ENCODE results near the gene RYR1.
"Not testable (repeated sequence)": the region's sequence is repeated elsewhere in the genome, so short reads cannot be mapped to it uniquely, and the experiment has no call there.

Gene RYR1

DNA sequence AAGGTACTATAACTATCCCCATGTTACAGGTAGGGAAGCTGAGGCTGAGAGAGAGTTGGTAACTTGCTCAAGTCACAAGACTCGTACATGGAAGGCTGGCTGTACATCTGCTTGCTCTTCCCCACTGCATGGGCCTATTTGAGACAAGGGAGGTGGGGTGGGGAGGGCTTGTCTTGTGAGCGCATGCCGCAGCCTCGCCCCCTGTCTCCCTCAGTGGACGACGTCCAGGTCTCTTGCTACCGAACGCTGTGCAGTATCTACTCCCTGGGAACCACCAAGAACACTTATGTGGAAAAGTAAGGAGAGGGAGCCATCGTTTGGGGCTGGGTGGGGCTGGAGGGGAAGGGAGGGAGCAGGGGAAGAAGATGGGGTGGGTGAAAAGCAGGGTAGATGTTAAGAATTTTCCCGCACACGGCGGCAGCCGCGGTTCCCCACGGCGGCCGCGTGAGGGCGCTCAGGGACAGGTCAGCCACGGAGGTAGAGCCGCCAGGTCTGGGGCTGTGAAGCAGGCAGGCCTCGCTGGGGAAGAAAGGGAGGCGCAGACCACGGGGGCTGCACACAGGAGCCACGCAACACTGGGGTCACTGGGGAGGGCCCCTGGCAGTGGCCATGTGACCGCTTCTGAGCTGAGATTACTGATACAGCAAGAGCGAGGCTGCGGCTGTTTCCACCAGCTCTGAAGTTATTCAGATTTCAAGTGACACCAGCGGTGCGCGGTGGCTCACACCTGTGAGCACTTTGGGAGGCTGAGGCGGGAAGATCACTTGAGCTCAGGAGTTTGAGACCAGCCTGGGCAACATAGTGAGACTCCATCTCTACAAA is 81.5 kb downstream of the RYR1 start:
- peak; percentile 74 for DNase-seq (ENCODE audit: low spot score)

DNA sequence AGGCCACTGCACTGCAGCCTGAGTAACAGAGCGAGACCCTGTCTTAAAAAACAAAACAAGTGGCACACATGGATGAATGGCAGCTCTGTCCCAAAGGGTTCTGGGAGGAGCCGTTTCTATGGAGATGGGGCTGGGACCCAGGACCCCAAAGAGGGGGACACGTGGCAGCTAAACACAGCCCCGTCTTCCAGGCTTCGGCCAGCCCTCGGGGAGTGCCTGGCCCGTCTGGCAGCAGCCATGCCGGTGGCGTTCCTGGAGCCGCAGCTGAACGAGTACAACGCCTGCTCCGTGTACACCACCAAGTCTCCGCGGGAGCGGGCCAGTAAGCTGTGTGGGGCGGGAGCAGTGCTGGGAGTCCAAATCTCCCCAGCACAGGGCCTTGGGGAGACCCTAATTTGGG is 82.4 kb downstream of the RYR1 start:
- DNase-seq (ENCODE audit: low spot score) = no peak

GRCh38 chr19:38516802-38517201 is 83.3 kb downstream of the RYR1 start:
- no peak for DNase-seq (ENCODE audit: low spot score)

GRCh38 chr19:38517321-38517720 is 83.8 kb downstream of the RYR1 start:
- DNase-seq (ENCODE audit: low spot score) = no peak

- DNase-seq (ENCODE audit: low spot score) = not testable (repeated sequence)
These were observed 84.5 kb downstream of the RYR1 start for GRCh38 chr19:38517980-38518379.

GRCh38 chr19:38519168-38519567 is 85.7 kb downstream of the RYR1 start:
- DNase-seq (ENCODE audit: low spot score) = no peak

DNA sequence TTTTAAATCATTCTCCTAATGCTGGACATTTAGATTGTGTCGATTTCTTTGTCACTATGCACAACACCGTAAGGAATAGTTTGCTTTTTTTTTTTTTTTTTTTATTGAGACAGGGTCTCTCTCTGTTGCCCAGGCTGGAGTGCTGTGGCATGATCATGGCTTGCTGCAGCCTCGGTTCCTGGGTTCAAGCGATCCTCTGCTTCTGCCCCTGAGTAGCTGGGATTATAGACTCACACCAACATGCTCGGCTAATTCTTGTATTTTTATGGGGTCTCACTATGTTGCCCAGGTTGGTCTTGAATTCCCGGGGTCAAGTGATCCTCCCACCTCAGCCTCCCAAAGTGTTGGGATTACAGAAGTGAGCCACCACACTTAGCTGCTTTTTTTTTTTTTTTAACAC is 86.5 kb downstream of the RYR1 start:
- no peak for DNase-seq (ENCODE audit: low spot score)

- DNase-seq (ENCODE audit: low spot score) = no peak
These were observed 89.4 kb downstream of the RYR1 start for GRCh38 chr19:38522915-38523314.

DNA sequence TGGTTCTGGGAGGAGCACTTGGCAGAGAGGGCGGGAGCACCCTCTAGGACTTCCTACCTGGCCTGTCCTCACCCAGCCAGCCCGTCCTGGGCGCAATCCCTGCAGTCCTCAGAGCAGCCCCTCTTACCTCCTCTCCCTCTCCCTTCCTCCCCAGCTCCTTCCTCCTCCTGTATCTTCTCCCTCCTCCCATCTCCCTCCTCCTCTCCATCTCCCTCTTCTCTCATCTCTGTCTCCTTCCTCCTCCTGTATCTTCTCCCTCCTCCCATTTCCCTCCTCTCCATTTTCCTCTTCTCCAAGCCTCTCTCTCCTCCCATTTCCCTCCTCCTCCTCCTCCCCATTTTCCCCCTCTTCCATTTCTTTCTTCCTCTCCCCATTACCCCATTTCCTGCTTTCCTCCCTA is 89.8 kb downstream of the RYR1 start:
- no peak for DNase-seq (ENCODE audit: low spot score)

GRCh38 chr19:38524369-38524768 is 90.9 kb downstream of the RYR1 start:
- no peak for DNase-seq (ENCODE audit: low spot score)

DNA sequence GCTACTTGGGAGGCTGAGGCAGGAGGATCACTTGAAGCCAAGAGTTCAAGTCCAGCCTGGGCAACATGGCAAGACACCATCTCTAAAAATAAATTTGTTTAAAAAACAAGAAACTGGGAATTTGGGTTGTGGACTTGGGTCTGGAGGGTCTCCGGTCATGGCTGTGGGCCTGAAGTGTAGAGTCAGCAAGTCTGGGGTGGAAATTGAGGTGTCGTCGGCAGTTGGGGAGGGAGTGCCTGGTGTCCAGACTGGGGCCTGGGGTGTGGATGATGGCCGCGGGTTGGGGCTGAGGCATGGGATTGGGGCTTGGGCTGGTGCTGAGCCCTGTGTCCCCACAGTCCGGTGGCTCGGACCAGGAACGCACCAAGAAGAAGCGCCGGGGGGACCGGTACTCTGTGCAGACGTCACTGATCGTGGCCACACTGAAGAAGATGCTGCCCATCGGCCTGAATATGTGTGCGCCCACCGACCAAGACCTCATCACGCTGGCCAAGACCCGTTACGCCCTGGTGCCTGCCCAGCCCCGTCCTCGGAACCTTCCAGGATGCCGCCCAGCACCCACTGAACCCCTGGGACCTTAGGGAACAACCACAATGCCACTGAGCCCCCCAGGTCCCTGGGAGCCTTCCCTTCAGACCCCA is 91.6 kb downstream of the RYR1 start:
- no peak for DNase-seq (ENCODE audit: low spot score)

- no peak for DNase-seq (ENCODE audit: low spot score)
These were observed 92.9 kb downstream of the RYR1 start for GRCh38 chr19:38526430-38526829.

GRCh38 chr19:38527466-38528136 is 94.1 kb downstream of the RYR1 start:
- no peak for DNase-seq (ENCODE audit: low spot score)

GRCh38 chr19:38528213-38528755 is 94.8 kb downstream of the RYR1 start:
- no peak for DNase-seq (ENCODE audit: low spot score)

- DNase-seq (ENCODE audit: low spot score) = no peak
These were observed 95.4 kb downstream of the RYR1 start for GRCh38 chr19:38528931-38529330.

- no peak for DNase-seq (ENCODE audit: low spot score)
These were observed 98.0 kb downstream of the RYR1 start for GRCh38 chr19:38531515-38531914.

DNA sequence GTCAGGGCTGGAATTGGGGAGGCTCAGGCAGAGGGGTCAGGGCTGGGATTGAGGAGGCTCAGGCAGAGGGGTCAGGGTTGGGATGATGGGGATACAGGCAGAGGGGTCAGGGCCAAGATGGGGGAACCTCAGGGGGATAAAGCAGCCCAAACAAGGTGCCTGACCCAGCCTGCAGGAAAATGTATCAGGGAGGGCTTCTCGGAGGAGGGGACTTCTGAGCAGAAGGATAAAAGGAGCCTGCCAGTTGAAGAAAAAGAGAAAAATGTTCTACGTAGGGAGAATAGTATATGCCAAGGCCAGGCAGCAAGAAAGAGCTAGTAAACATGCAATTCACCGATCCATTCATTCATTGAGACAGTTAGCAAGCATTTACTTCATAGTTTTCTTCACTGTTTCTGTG is 99.4 kb downstream of the RYR1 start:
- DNase-seq (ENCODE audit: low spot score) = no peak

DNA sequence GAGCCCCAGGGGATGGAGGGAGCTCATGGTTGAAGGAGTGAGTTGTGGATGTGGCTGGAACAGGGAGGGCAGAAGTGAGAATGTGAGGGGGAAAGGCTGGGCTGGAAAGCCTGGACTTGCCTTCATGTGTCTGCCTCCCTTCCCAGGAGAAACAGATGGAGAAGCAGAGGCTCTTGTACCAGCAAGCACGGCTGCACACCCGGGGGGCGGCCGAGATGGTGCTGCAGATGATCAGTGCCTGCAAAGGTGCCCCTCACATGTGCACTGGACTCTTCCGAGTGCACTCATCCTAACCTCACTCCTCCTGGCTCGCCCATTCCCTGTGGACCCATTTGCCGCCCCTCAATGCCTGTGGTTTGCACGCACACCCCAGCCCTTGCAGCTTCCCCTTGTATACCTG is 101.1 kb downstream of the RYR1 start:
- DNase-seq (ENCODE audit: low spot score) = no peak

- no peak for DNase-seq (ENCODE audit: low spot score)
These were observed 101.7 kb downstream of the RYR1 start for GRCh38 chr19:38535212-38535611.

DNA sequence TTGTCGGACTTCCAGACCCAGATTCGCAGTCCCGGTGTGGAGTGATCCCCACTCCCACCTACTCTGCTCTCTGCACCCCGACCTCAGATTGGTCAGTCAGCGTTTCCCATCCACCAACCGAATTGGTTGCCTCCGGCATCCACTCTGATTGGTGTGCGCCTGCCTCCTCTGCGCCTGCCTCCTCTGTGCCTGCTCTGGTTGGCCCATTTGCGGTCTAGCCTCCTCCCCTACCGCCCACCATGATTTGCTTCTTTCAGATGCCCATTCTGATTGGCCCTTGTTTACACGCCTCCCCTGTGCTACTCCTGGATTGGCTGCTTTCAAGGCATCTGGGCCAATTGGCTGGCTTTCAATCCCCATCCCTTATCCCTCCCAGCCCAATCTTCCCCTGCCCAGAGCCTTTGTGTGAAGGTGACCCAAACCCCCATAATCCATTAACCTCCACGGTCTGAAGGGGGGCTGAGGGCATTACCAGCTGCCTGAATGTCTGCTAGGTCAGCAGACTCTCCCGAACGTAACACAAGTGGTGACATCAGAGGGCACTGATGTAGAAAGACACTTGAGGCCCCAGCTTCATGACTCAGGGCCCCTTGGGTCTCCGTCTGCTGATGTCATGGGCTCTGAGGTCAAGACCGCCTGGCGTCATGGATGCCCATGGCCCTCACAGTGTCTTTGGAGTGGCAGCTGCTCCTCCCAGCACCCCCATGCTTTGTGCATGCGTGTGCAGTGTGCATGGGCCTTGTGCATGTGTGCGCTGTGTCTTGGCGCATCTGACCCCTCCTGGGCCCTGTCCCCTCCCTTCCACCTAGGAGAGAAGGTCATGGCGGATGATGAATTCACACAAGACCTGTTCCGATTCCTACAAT is 103.8 kb downstream of the RYR1 start:
- DNase-seq (ENCODE audit: low spot score) = no peak

- no peak for DNase-seq (ENCODE audit: low spot score)
These were observed 104.9 kb downstream of the RYR1 start for GRCh38 chr19:38538386-38538785.
